Astrocyte of the spinal cord (primary cell): ENCODE results near the gene COPE.
"Not testable (repeated sequence)": the region's sequence is repeated elsewhere in the genome, so short reads cannot be mapped to it uniquely, and the experiment has no call there.

Experiments
- DNase-seq: peaks from one replicate; pipeline ENCODE4 v3.0.0; 2011; ENCODE audit warnings: low read depth, low spot score
- H3K4me3 ChIP-seq: 2 replicates; pipeline ENCODE4 v1.5.1; 2011; ENCODE audit warnings: low read depth, mild to moderate bottlenecking, low read length, moderate library complexity
- in situ Hi-C: cut with HindIII; loops from 2 replicates; pipeline ENCODE4 v1.10.0; 2017; ENCODE audit warnings: low sequenced_read_pairs
- TF ChIP-seq, protein P1 (sequence below): IDR thresholded peaks from 2 replicates; pipeline ENCODE4 v1.5.1; 2012; ENCODE audit warnings: low read depth, mild to moderate bottlenecking, low read length, inconsistent platforms

Gene COPE

DNA sequence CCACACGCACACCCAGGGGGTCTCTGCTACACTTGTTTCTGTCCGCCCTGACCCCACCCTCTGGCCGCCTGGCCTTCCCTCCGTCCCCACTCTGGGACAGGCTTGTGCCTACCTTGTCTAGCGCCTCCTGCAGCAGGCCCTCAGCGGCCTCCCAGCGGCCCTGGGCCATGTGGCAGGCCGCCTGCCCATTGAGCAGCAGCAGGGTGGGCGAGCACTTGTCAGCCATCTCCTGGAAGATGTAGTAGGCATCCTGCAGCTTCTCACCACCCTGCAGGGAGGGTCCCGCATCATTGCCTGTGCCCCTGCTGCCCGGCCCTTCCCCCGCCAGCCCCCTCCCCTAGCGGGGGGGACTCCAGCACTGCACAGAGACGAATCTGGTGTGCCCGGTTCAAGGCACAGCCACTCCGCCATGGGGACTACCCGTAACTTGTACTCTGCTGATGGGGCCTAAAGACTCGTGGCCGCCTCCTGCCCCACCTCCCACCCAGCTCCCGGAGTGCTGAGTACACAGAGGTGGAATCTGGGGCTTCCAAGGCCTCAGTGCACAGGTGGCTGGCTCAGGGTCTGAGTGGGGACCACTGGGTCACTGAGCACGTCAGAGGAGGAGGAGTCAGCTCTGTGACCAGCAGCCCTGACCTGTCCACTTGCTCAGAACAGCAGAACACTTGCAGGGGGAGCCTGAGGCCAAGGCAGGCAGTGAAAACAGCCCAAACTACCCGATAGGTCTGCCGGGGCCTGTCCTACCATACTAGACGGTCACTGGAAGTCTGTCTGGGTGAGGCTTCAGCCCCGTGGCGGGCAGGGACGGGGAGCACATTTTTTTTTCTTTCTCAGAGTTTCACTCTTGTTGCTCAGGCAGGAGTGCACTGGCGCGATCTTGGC lies 15.8 kb downstream of the COPE start:
- in situ Hi-C loops, result no loop called here
- no peak for DNase-seq
- TF ChIP-seq, protein P1, sequence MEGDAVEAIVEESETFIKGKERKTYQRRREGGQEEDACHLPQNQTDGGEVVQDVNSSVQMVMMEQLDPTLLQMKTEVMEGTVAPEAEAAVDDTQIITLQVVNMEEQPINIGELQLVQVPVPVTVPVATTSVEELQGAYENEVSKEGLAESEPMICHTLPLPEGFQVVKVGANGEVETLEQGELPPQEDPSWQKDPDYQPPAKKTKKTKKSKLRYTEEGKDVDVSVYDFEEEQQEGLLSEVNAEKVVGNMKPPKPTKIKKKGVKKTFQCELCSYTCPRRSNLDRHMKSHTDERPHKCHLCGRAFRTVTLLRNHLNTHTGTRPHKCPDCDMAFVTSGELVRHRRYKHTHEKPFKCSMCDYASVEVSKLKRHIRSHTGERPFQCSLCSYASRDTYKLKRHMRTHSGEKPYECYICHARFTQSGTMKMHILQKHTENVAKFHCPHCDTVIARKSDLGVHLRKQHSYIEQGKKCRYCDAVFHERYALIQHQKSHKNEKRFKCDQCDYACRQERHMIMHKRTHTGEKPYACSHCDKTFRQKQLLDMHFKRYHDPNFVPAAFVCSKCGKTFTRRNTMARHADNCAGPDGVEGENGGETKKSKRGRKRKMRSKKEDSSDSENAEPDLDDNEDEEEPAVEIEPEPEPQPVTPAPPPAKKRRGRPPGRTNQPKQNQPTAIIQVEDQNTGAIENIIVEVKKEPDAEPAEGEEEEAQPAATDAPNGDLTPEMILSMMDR, result no peak
- no peak overlapping the region for H3K4me3 ChIP-seq

- DNase-seq, in situ Hi-C loops: not testable (repeated sequence)
Measured at GRCh38 chr19:18902519-18902918, 16.7 kb downstream of the COPE start.

DNA sequence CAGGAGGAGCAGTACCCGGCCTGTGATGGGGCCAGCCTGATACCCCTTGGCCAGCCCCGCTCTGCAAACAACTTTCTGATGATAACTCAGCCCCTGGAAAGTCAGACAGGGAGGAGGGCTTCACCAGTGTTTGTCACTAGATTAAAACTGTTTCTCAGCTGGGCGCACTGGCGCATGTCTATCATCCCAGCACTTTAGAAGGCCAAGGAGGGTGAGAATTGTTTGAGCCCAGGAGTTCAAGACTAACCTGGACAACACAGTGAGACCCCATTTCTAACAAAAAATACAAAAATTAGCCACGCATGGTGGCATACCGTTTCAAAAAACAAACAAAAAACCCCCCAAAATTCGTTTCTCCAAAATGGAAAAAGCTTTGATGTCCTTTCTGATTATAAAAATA lies 17.7 kb downstream of the COPE start:
- in situ Hi-C loops, result no loop called here
- DNase-seq, result no peak
- no peak overlapping the region for H3K4me3 ChIP-seq
- TF ChIP-seq, protein P1, result no peak

More at GRCh38 chr19:18902519-18902918, 16.7 kb downstream of the COPE start:
- H3K4me3 ChIP-seq, result not testable (repeated sequence)

GRCh38 chr19:18900700-18901481 lies 18.3 kb downstream of the COPE start:
- no peak for DNase-seq
- TF ChIP-seq, protein P1, result no peak
- in situ Hi-C loops, result no loop called here
- H3K4me3 ChIP-seq, result no peak overlapping the region

DNA sequence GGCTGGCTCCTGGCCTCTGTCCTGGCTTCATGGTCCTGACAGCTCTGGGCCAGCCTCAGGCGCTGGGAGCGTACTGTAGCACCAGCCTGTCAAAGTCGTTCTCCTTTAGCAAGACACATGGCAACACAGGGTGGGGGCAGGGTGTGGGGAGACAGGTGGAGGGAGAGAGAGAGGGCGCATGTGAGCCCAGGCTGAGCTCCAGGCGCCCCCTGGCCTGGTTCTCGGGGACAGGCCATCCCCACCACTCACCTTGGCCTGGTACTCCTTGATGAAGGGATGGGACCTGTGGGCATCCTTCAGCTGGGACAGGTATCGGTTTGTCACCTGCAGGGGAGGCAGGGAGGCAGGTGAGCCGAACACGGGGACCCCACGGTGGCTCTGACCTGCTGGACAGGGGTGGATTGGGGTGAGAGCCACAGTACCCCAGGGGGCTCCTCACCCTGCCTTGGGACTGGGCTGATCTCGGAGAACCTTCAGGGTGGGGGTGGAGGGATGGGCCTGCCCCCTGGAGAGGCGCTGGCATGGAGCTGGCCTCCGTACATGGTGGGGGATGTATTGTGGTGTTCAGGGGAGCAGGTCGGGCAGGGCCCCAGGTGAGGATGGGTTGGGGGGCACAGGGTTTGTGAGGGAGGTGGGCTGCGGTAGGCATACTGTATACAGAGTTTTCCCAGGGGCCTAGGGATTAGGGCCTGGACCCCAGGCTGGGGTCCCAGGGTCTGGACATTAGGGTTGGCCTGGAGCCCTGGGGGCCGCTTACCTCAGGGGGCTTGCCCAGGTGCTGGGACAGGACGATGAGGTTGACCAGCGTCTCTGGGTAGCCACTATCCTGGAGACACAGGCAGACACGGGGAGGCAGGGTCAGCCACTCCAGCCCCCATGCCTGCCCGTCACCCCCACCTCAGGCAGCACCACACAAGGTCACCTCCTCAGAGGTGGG lies 19.3 kb downstream of the COPE start:
- no peak for DNase-seq
- no peak overlapping the region for H3K4me3 ChIP-seq
- TF ChIP-seq, protein P1, result no peak
- in situ Hi-C loops, result no loop called here

DNA sequence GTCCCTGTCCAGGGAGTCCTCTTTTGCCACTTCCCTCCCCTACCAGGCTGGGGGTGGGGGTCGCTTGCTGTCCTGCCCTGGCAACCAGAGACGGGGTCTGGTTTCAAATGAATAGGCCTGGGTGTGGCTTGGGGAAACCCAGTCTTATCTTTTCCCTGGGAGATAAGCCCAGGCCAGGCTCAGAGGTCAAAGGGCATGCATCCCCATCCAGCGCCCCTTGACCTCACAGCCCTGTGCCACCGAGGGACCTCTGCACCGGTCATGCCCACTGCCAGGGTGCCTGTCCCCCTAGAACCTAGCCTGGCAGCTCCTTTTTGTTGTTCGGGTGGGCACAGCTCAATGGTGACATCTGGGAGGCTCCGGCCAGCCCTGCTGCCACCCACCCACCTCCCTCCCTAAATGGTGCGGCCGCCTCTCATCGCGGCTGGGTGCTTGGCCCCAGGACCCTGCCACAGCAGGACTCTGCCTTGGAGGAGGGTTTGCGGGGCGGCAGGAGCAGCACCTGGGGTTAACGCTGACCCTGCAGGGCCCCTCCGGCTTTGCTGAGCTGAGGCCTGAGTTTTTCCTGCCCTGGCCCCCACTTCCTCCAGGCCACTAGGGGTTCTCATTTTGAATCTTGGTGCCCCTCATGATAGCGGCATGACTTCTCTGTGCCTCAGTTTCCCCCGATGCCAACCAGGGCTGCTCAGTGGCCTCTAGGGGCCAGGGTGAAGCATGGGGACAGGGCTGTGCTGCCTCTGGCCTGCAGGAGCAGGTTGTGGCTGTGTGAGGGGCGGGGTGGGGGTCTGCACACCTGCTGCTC lies 20.4 kb downstream of the COPE start:
- in situ Hi-C loops, result no loop called here
- TF ChIP-seq, protein P1, result no peak

More for the DNA sequence above, 20.4 kb downstream of the COPE start:
- H3K4me3 ChIP-seq, result no peak overlapping the region
- no peak for DNase-seq
